ENCODE results near the gene UNC5B.
A peak's percentile ranks its signal among the peaks of the same experiment; 100 is the strongest.

The UNC5B gene

DNA sequence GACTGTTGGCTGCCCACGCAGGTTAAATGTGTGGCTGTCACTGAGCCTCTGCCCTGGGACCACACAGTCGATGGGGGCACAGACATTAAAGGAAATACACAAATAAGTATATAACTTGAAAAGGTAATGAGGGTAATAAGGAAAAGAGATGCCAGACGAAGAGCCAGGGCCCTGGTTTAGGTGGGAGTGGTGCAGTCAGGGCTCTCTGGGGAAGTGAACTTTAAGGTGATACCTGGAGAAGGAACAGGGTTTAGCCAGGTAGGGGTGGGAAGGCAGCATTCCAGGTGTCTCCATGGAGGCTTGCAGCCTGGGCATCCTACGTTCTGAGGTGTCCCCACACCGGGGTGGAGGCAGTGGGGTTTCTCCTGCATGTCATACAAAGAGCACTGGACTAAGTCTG lies 50.4 kb downstream of the UNC5B start:
- Mint-ChIP-seq H3K36me3 (ENCODE audit: low read depth) (no peaks in the 10 kb centered on the region), H3K27me3 (ENCODE audit: low read depth, poor library complexity) (peaks cover 13% of the 10 kb centered on the region), H3K4me3 (no peak overlapping the region), H3K4me1 (peaks cover 75% of the 10 kb centered on the region), H3K27ac (no peak overlapping the region), H3K9me3 (no peaks in the 10 kb centered on the region)
- no peak for DNase-seq
- TF ChIP-seq, protein P1, sequence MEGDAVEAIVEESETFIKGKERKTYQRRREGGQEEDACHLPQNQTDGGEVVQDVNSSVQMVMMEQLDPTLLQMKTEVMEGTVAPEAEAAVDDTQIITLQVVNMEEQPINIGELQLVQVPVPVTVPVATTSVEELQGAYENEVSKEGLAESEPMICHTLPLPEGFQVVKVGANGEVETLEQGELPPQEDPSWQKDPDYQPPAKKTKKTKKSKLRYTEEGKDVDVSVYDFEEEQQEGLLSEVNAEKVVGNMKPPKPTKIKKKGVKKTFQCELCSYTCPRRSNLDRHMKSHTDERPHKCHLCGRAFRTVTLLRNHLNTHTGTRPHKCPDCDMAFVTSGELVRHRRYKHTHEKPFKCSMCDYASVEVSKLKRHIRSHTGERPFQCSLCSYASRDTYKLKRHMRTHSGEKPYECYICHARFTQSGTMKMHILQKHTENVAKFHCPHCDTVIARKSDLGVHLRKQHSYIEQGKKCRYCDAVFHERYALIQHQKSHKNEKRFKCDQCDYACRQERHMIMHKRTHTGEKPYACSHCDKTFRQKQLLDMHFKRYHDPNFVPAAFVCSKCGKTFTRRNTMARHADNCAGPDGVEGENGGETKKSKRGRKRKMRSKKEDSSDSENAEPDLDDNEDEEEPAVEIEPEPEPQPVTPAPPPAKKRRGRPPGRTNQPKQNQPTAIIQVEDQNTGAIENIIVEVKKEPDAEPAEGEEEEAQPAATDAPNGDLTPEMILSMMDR (IDR thresholded peaks at IDR 0.05) = no peak

- Mint-ChIP-seq H3K9me3 (no peaks in the 10 kb centered on the region), H3K27ac (peak overlapping the region; percentile 61), H3K4me3 (peak overlapping the region; percentile 59), H3K27me3 (ENCODE audit: low read depth, poor library complexity) (peaks cover 13% of the 10 kb centered on the region), H3K36me3 (ENCODE audit: low read depth) (no peaks in the 10 kb centered on the region), H3K4me1 (peaks cover 81% of the 10 kb centered on the region)
- TF ChIP-seq, protein P1 (IDR thresholded peaks at IDR 0.05) = no peak
- peak; percentile 28 for DNase-seq
Measured at GRCh38 chr10:71263376-71263775, 51.0 kb downstream of the UNC5B start.

GRCh38 chr10:71264345-71265200 lies 52.2 kb downstream of the UNC5B start:
- no peak for DNase-seq
- no peak overlapping the region for H3K4me3 Mint-ChIP-seq
- H3K27me3 Mint-ChIP-seq (ENCODE audit: low read depth, poor library complexity) = peaks cover 10% of the 10 kb centered on the region
- no peak overlapping the region for H3K27ac Mint-ChIP-seq
- H3K4me1 Mint-ChIP-seq = peaks cover 88% of the 10 kb centered on the region
- no peaks in the 10 kb centered on the region for H3K36me3 Mint-ChIP-seq (ENCODE audit: low read depth)
- no peaks in the 10 kb centered on the region for H3K9me3 Mint-ChIP-seq
- TF ChIP-seq, protein P1 (IDR thresholded peaks at IDR 0.05) = no peak

- no peaks in the 10 kb centered on the region for H3K36me3 Mint-ChIP-seq (ENCODE audit: low read depth)
- H3K9me3 Mint-ChIP-seq = no peaks in the 10 kb centered on the region
- TF ChIP-seq, protein P1 (IDR thresholded peaks at IDR 0.05) = no peak
- H3K27me3 Mint-ChIP-seq (ENCODE audit: low read depth, poor library complexity) = peaks cover 9% of the 10 kb centered on the region
- no peak overlapping the region for H3K4me3 Mint-ChIP-seq
- no peak overlapping the region for H3K27ac Mint-ChIP-seq
- peaks cover 90% of the 10 kb centered on the region for H3K4me1 Mint-ChIP-seq
- DNase-seq = no peak
Measured at GRCh38 chr10:71265201-71265575, 52.8 kb downstream of the UNC5B start.

- Mint-ChIP-seq H3K4me1 (peaks cover 90% of the 10 kb centered on the region), H3K36me3 (ENCODE audit: low read depth) (no peaks in the 10 kb centered on the region), H3K27me3 (ENCODE audit: low read depth, poor library complexity) (peaks cover 9% of the 10 kb centered on the region)
Measured at GRCh38 chr10:71265618-71266146, 53.3 kb downstream of the UNC5B start.

More at GRCh38 chr10:71265618-71266146, 53.3 kb downstream of the UNC5B start:
- Mint-ChIP-seq H3K9me3 (no peaks in the 10 kb centered on the region), H3K27ac (no peak overlapping the region), H3K4me3 (no peak overlapping the region)
- TF ChIP-seq, protein P1 (IDR thresholded peaks at IDR 0.05) = no peak
- DNase-seq = no peak

Data from nephron progenitor cell (in vitro differentiated cells).